Skin of body (tissue), 2 donors: ENCODE measurements around the gene NMNAT2. TPM values are rescaled to one million over a fixed set of nuclear protein-coding genes. Genes with fewer than 3 reads are reported as not detected.
"Not testable (repeated sequence)": the region's sequence is repeated elsewhere in the genome, so short reads cannot be mapped to it uniquely, and the experiment has no call there.

Source experiments
- DNase-seq: peaks from one replicate; lab custom pipeline; 2025; lab: John Stamatoyannopoulos, UW
- total RNA-seq: library from RNA; depleted of rRNA; stranded (reverse); fragments of >200 nt; gene quantifications from one replicate; pipeline ENCODE4 v1.2.3, GENCODE V29; 2014

The NMNAT2 gene
- 0.79 TPM for total RNA-seq

DNA sequence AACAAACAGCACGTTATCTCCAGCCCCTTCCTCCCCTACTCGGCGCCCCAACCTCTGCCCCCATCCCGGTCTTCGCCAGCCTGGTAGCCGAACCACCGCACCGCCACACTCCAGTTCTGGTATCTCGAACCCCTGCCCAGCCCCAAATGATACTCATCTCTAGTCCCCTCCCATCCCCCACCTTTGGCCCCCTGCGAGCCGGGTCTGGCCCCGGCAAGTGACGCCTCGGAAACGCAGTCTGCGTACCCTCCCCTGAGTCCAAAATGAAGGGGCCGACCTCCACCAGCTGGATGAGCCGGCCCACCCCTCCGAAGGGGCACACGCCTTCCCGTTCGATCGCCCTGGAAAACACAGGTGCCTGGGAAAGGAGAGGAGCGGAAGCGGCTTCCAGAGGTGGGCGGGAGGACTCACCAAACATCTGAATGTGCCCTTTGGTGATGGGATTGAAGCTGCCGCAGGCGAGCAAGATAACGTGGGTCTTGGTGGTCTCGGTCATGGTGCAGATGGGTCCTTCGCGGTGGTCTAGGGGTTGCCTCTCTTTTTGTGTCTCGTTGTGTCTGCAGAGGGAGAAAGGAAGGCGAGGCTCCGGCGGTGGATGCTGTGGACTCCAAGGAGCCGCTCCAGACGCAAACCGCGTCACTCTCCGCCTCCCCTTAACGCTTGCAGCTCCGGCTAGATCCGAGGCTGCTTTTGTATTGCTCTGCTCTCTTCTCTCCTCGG lies at the start of gene NMNAT2:
TSS of gene NMNAT2 (minus strand) at position 609 of the 720 bp plus-strand sequence. CDS start at position 496, 113 bp downstream.
- no peak for DNase-seq

DNA sequence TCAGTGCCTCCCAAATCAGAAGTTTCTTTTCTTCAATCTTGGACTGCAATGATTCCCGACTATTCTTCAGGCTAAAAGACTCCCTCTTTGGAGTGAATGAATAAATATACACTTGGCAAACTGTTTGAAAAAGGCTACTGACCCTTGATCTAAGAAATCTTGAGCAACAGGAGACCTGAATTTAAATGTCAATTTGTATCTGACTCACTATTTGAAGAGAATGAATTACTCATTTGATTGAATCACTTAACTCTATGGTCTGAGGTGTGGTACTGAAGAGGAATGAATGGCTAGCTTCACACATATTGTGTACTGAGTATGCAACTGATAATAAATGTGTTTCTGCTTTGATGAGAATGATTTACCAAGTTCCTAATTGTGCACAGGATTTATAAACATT lies 49.5 kb upstream of the NMNAT2 start:
- no peak for DNase-seq

DNA sequence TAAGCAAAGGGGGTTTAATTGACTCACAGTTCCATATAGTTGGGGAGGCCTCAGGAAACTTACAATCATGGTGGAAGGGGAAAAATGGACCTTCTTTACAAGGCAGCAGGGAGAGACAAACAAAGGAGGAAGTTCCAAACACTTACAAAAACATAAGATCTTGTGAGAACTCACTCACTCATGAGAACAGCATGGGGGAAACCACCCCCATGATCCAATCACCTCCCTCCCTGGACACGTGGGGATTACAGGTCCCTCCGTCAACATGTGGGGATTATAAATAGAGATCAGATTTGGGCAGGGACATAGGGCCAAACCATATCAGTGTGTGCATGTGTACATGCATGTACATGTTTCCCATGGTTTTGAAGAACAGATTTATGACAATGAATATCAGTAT lies 48.6 kb upstream of the NMNAT2 start:
- no peak for DNase-seq

DNA sequence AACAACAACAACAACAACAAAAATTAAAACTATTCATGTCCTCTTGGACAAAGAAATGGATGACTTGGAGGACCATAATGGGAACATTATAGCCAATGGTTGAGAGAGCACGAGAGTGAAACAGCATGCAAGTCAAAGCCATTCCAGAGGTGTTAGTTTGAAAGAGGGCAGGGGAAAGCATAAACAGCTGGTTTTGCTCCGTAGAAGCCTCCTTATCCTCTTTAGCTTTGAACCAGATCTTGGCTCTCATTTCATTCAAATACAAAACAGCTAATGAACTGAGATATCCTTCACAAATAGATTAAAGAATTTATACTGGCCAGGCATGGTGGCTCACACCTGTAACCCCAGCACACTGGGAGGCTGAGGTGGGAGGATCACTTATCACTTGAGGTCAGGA lies 45.4 kb upstream of the NMNAT2 start:
- no peak for DNase-seq

DNA sequence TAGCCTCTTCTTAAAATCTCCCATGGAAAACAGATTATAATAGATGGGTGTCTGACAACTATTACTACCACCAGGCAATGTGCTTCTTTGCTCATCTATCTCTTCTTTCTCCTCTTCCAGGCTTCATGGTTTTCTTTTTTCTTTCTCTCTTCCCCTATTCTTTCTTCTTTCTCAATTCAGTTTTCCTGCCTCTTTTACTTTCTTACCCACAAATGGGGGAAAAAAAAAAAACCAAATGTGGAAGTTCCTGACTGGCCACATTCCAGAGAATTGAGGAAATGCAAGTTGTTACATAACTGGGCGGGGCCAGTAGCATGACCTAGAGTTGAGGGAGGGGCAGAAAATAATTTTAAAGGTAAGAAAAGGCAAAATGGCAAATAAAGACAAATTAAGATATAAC lies 43.2 kb upstream of the NMNAT2 start:
- DNase-seq, result no peak

DNA sequence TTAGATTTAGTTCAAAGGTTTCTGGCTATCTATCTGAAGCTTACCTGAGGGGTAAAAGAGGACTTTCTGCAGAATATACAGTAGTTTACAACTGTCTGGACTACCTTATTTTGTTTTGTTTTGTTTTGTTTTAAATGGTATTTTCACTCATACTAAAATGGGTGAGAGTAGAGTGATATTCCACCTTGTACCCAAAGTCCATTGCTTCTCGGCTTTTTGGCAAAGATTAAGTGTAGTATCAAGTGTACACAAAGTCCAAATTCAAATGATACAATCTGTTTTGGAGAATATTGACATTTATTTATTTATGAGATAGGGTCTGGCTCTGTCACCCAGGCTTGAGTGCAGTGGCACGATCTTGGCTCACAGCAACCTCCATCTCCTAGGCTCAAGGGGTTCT lies 42.4 kb upstream of the NMNAT2 start:
- DNase-seq, result no peak

DNA sequence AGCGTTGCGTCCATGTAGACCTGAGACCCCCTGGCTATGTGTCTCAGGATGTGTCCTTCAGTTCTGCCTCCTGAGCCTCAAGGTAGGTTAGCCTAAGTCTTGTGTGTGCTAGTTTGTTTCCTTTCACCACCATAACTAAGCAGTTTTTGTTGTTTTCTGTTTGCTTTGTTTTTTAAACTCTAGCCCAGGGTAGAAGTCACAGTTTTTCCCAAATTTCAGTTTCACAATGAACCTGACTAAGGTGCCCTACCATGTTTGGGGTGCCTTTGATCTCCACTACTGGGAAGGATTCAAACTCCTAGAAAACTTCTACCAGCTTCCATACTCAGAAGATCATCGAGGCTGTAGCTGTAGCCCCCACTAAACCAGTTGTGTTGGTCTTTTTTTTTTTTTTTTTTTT lies 39.3 kb upstream of the NMNAT2 start:
- DNase-seq, result no peak

DNA sequence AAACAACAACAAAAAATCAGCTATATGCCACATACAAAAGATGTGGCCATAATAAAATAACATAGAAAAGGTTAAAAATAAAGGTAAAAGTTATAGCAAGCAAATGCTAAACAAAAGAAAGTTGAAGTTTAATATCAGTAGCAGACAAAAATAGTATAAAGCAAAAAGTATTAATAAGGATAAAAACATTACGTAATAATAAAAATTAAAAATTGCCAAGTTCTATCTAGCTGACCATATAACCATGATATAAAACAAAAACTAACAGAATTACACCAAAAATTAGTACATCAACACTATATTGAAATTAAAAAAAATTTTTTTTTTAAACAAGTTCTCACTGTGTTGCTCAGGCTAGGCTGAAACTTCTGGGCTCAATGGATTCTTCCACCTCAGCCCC lies 38.6 kb upstream of the NMNAT2 start:
- no peak for DNase-seq

DNA sequence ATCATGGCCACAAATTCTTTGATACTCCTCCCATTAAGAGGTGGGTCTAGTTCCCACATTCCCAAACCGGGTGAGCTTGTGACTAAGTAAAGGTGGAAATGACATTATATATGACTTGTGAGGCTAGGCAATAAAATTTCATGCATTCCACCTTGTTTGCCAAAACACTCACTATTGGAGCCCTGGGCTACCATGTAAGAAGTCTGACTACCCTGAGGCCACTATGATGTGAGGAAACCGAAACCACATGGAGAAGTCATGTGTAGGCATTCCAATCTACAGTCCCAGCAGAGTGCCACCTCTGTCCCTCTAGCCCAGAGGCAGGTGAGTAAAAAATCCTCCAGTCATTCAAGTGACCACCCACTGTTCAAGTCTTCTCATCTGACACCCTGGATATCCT lies 36.2 kb upstream of the NMNAT2 start:
- no peak for DNase-seq

DNA sequence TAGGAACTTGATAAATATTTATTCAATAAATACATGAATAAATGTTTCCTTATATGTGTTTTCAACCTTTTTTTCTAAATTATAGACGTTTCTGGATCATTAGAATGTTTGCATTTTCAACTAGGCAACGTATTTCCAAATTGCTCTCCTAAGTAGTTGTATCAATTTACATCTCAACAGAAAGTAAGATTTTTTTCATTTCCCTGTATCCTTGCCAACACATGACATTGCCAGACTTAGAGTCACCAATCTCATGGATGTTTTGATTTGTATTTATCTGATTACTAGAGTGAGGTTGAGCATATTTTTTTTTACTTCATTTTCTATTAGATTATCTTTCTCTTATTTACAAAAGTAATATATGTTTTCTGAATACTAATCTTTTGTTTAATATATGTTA lies 31.9 kb upstream of the NMNAT2 start:
- DNase-seq, result no peak

DNA sequence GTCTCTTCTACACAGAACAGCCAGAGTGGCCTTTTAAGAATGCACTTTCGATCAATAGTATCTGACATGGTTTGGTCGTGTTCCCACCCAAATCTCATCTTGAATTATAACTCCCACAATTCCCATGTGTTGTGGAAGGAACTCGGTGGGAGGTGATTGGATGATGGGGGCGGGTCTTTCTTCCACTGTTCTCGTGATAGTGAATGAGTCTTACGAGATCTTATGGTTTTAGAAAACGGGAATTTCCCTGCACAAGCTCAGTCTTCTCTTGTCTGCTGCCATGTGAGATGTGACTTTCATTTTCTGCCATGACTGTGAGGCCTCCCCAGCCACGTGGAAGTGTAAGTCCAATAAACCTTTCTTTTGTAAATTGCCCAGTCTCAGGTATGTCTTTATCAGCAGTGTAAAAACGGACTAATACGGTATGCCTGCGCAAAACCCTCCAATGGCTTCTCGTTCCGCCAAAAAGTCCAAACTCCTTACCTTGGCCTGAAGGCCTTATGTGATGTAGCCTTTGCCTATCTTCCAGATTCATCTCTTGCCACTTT lies 31.1 kb upstream of the NMNAT2 start:
- DNase-seq, result no peak

DNA sequence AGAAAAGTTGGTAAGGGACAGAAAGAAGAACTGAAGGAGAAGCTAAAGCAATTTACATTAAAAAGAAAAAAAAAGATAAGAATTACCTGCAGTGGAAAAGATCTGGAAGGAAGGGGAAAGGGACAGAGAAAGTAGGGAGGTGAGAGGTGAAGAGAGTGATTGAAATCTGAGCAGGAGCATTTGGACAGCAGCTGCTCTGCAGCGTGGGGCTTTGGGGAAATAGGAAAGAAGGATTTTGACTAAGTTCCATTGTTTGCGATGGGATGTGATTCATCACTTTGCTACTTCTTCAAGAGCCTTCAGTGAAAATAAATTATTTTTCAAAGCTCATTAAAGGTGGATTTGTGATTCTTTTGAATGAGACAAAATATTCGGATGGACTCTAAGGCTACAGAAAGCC lies 26.1 kb upstream of the NMNAT2 start:
- DNase-seq, result peak; percentile 1

DNA sequence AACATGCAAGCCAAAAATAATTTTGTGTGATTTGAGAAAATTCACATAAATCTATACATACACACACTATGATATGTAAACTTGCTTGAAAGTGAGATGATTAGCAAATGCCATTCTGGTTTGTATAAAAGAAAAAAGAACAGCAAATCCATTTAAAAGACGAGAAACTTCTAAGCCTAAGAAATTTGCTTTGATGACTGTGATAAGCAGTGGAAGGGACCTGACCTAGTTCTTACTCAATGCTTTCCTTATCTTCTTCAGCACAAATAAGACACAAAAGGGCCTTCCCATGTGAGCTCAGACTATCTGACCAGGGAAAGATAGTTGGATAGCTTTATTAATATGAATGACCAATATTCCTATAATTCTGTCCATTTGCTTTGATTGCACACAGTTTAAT lies 25.3 kb upstream of the NMNAT2 start:
- no peak for DNase-seq

DNA sequence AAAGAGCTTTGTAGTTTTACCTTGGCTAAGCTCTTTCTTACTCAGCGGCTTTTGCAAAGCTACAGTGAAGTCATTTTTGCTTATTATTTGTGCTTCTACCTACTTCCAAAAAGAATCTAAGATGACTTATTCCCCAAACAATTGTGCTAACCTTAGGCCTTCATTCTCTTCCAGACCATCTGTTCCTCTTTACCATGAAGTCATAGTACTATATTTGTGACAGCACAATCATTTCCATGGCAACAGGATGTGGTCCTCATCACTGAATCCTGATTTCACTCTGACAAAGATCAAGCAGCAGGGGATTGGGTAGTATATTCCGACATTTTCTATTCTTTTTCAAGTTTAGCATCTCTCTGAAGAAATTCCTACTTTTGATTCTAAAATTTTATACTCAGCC lies 24.8 kb upstream of the NMNAT2 start:
- peak; percentile 26 for DNase-seq

DNA sequence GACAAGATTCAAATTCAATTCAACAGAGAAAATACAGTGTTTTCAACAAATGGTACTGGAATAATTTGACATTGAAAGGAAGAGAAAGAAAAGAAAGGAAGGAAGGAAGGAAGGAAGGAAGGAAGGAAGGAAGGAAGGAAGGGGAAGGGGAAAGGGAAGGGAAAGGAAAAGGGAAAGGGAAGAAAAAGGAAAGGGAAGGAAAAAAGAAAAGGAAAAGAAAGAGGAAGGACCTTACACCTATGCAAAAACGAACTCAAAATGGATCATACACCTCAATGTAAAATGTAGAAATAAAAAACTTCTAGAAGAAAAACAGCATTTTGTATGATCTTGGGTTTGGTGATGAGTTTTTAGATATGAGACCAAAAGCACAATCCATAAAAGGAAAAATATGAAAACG lies 19.9 kb upstream of the NMNAT2 start:
- DNase-seq, result no peak

DNA sequence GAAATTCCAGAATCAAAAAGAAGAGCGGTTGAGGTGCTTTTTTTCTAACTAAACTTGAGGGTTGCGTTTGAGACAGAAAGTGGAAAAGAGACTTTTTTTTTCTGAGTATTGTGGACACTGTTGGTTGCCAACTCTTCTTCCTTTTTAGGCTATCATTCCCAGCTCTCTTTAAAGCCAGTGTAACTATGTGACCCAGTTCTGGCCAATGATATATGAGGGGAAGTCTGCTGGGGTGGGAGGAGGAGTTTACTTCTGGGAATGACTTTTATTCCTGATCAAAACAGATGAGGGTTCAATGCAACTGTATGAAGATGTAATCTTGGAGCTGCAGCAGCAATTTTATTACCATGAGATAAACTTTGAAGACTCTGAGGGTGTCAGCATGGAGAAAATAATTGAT lies 17.3 kb upstream of the NMNAT2 start:
- DNase-seq, result no peak

DNA sequence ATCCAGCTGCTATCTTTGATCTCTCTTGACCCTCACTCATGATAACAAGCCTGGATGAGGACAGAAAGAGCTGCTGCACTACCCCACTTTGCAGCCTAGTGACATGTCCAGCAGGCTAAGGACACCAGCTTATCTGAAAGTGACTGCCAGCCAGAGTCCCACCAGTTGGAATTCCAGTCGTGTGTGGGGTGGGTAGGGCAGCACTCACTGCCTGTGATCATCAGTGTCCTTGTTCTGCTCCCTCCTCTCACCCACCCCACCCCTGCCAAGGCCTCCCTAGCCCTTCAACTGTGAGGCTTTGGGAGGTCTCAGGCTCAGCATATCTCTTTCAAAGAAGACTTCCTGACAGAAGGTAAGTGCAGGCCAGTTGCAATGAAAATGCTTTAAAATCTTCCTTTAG lies 15.5 kb upstream of the NMNAT2 start:
- DNase-seq, result no peak

DNA sequence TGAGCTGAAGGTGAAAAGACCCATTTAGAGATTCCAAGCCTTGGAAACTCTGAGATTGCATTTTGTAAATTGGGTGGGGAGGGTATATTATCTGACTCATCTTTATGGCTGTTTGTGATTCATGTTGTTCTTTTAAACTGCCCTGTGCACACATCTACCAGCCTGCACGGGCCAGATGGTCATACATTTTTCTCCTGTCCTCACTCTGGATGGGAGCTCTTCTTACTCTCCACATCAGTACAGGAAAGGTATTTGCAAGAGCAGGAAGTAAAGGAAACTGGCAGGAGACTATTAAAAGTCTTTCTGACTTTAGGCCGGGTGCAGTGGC lies 14.3 kb upstream of the NMNAT2 start:
- DNase-seq, result no peak

DNA sequence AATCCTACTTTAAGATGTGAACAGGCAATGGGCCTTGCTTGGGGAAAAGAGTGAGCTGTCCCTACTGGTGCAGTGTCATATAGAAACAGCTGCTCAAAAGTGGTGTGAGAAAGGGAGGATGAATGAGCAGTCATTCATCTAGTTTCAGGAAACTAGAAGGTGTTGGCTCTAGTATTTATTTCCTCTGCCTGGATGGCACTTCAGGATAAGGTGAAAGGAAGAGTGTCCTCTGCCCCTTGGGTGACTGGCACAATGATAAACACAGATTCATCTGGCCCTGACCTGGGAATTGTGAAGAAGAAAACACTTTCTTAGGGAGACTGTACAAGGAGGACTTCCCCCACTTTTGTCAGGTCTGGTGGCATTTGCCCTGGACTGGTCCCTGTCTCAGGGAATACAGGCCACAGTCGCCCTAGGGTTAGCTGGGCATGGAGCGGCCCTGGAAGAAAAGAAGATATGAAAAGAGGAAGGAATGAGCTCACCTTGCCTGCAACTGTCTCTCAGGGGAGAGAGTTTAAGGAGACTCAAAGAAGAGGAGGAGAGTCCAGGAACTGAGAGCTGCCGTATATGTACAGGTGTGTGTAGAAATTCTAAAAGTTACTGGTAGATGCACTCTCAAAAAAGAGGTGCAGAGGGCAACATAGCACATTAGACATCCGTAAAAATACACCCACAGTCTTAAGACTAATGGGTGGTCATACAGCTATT lies 13.8 kb upstream of the NMNAT2 start:
- no peak for DNase-seq

DNA sequence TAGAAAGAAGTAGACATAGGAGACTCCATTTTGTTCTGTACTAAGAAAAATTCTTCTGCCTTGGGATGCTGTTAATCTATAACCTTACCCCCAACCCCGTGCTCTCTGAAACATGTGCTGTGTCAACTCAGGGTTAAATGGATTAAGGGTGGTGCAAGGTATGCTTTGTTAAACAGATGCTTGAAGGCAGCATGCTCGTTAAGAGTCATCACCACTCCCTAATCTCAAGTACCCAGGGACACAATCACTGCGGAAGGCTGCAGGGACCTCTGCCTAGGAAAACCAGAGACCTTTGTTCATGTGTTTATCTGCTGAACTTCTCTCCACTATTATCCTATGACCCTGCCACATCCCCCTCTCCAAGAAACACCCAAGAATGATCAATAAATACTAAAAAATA lies 9.4 kb upstream of the NMNAT2 start:
- DNase-seq, result not testable (repeated sequence)

DNA sequence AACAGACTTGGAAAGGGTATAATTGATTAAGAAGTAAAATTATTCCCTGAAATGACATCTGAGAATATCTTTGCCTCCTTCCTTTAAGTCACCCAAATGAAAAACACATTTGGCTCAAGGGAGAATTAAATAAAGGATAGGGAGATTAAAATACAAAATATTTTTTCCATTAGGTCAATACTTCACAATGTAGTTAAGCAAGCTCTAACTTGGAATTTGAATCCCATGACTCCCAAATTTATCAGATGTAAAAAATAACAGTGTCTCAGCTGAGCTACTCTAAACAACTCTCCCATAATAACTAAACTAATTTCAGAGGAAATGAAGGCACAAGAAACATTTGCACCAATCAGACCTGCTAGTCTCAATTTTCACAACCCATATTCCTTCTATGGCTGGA lies 6.5 kb upstream of the NMNAT2 start:
- no peak for DNase-seq

DNA sequence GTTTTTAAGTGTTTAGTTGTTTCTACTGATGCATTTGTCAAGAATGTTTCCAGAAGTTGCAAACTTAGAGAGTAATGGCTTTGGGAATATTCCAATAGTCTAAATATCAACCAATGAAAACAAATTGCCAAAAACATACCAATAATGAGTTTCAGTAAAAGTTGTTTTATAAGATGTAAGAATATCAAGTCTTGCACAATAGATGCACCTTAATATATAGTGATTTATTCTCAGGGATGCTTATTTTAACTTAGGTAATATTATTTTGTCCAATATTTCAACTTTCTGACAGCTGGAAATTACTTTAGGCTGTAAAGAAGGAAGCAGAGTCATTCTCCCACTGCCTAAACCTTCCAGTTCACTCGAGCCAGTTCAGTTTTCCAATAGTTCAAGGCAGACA lies 5.4 kb upstream of the NMNAT2 start:
- DNase-seq, result no peak

DNA sequence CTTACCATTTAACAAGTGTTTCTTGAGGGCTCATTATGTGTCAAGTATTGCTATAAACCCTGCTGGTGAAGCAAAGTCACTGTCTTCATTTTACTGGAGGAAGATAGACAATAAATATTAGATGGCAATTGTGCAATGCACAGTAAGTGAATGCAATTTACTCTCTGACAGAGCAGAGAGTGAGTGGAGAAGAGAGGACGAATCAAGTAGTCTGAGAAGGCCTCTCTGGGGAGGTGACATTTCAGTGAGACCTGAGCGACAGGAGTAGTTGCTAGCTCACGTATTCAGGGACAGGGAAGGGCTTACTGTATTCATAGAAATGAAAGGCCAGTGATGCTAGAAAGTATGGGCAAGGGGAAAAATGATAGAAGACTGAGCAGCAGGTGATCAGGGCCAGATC lies 1.2 kb upstream of the NMNAT2 start:
- DNase-seq, result no peak
